SK-N-SH (cell line): ENCODE measurements around the gene ATP6V1G2. TPM values are rescaled to one million over a fixed set of nuclear protein-coding genes. Genes with fewer than 3 reads are reported as not detected.

ENCODE experiments used
- CTCF ChIA-PET: fragments of 300-600, 350-600 bp; formaldehyde crosslinking; extraction: SDS; loops from one replicate; lab custom pipeline; 2021; lab: Yijun Ruan, JAX
- POLR2A ChIA-PET: fragments of 350-600 bp; sonication (Branson Sonifier 250); formaldehyde crosslinking; extraction: SDS; loops from one replicate; lab custom pipeline; 2020; ENCODE audit warnings: antibody characterized with exemption, inconsistent platforms; lab: Yijun Ruan, JAX
- DNase-seq: peaks from one replicate; pipeline ENCODE4 v3.0.0; 2012
- H2AFZ ChIP-seq: fragments of 200-600 bp; sonication (generic); 2 replicates; pipeline ENCODE4 v1.8.1; 2016; ENCODE audit warnings: antibody characterized with exemption, mild to moderate bottlenecking, low read depth
- H3F3A ChIP-seq: fragments of 200-600 bp; sonication (generic); replicated peaks from 2 replicates; pipeline ENCODE3; 2016; ENCODE audit warnings: antibody characterized with exemption, mild to moderate bottlenecking; ENCODE audit not compliant: insufficient read depth
- H3K27ac ChIP-seq, 2 experiments: fragments of 200-500 bp in 1 of 2; fragments of 200-600 bp in 1 of 2; sonication (Bioruptor generic) in 1 of 2; sonication (generic), shearing (Covaris generic) in 1 of 2; 2 replicates each; pipeline versions ENCODE4 v1.5.1 to v1.6.1; 2014 to 2016; ENCODE audit warnings: low read depth in 2 of 2, inconsistent platforms in 1 of 2, low read length in 1 of 2, mild to moderate bottlenecking in 1 of 2, mixed read lengths in 1 of 2
- H3K27me3 ChIP-seq: fragments of 200-600 bp; sonication (generic), shearing (Covaris generic); 2 replicates; pipeline ENCODE4 v1.6.1; 2016; ENCODE audit warnings: mixed run types; ENCODE audit not compliant: insufficient read depth
- H3K36me3 ChIP-seq, 2 experiments: fragments of 200-500 bp in 1 of 2; fragments of 200-600 bp in 1 of 2; sonication (Bioruptor generic) in 1 of 2; sonication (generic) in 1 of 2; replicated peaks in 1 of 2; 2 replicates each; pipeline versions ENCODE3 to v1.5.1; 2014 to 2016; ENCODE audit warnings: low read length in 1 of 2, mild to moderate bottlenecking in 1 of 2; ENCODE audit not compliant: insufficient read depth in 2 of 2, control insufficient read depth in 1 of 2
- H3K4me1 ChIP-seq, 2 experiments: fragments of 200-500 bp in 1 of 2; fragments of 200-600 bp in 1 of 2; sonication (Bioruptor generic) in 1 of 2; sonication (generic), shearing (Covaris generic) in 1 of 2; 2 replicates each; pipeline versions ENCODE4 v1.5.1 to v1.6.1; 2014 to 2016; ENCODE audit warnings: low read depth in 1 of 2, low read length in 1 of 2, mixed run types in 1 of 2; ENCODE audit not compliant: insufficient read depth in 2 of 2, control insufficient read depth in 1 of 2
- H3K4me2 ChIP-seq: fragments of 200-600 bp; sonication (generic), shearing (Covaris generic); 2 replicates; pipeline ENCODE4 v1.6.1; 2017; ENCODE audit warnings: mixed run types
- H3K4me3 ChIP-seq, 2 experiments: fragments of 200-500 bp in 1 of 2; fragments of 200-600 bp in 1 of 2; sonication (Bioruptor generic) in 1 of 2; sonication (generic), shearing (Covaris generic) in 1 of 2; 2 replicates each; pipeline versions ENCODE4 v1.5.1 to v1.8.1; 2014 to 2016; ENCODE audit warnings: low read depth in 2 of 2, inconsistent platforms in 1 of 2, low read length in 1 of 2, mild to moderate bottlenecking in 1 of 2, mixed read lengths in 1 of 2, moderate library complexity in 1 of 2
- H3K79me2 ChIP-seq: fragments of 200-600 bp; sonication (generic); 2 replicates; pipeline ENCODE4 v1.8.1; 2017; ENCODE audit warnings: mild to moderate bottlenecking; ENCODE audit not compliant: insufficient read depth
- H3K9ac ChIP-seq: fragments of 200-600 bp; sonication (generic); 2 replicates; pipeline ENCODE4 v1.6.1; 2017; ENCODE audit warnings: mixed run types
- H3K9me2 ChIP-seq: fragments of 200-600 bp; sonication (generic); 2 replicates; pipeline ENCODE4 v1.6.1; 2017; ENCODE audit warnings: mixed run types
- H3K9me3 ChIP-seq: fragments of 200-600 bp; sonication (generic); 2 replicates; pipeline ENCODE4 v1.6.1; 2017; ENCODE audit warnings: mixed run types, mild to moderate bottlenecking, moderate library complexity
- H4K20me1 ChIP-seq: fragments of 200-600 bp; sonication (generic); 2 replicates; pipeline ENCODE4 v1.6.1; 2017; ENCODE audit warnings: mild to moderate bottlenecking, mixed run types; ENCODE audit not compliant: insufficient read depth
- CHD2 ChIP-seq: fragments of 150-350 bp; IDR thresholded peaks from 2 replicates; pipeline ENCODE4 v1.6.1; 2018; ENCODE audit warnings: low read length; ENCODE audit not compliant: partially characterized antibody
- CTCF ChIP-seq: fragments of 200-600 bp; sonication (generic); IDR thresholded peaks from 2 replicates; pipeline ENCODE4 v1.6.1; 2017; ENCODE audit warnings: antibody characterized with exemption, mild to moderate bottlenecking, moderate library complexity
- ELF1 ChIP-seq: IDR thresholded peaks from 2 replicates; pipeline ENCODE4 v1.4.0; 2012
- EP300 ChIP-seq, 2 experiments: IDR thresholded peaks; 2 replicates each; pipeline versions ENCODE4 v1.4.0 to v1.6.1; 2012; ENCODE audit warnings: borderline replicate concordance in 1 of 2, low read depth in 1 of 2, low read length in 1 of 2
- EZH2phosphoT487 ChIP-seq: fragments of 200-600 bp; sonication (generic); IDR thresholded peaks from 2 replicates; pipeline ENCODE4 v1.6.1; 2017; ENCODE audit warnings: low read depth, mixed run types, mild to moderate bottlenecking, antibody characterized with exemption, moderate library complexity, borderline replicate concordance
- FOSL2 ChIP-seq: IDR thresholded peaks from 2 replicates; pipeline ENCODE4 v1.4.0; 2012; ENCODE audit warnings: low read depth, mild to moderate bottlenecking, moderate library complexity, borderline replicate concordance
- FOXM1 ChIP-seq: IDR thresholded peaks from 2 replicates; pipeline ENCODE4 v1.4.0; 2012; ENCODE audit warnings: low read depth, mild to moderate bottlenecking
- GABPA ChIP-seq: IDR thresholded peaks from 2 replicates; pipeline ENCODE4 v1.4.0; 2012; ENCODE audit warnings: low read depth, mild to moderate bottlenecking
- GATA2 ChIP-seq: sonication (generic); formaldehyde crosslinking; IDR thresholded peaks from 2 replicates; pipeline ENCODE4 v1.5.0; 2020; ENCODE audit warnings: mild to moderate bottlenecking, missing genetic modification reagents
- IRF3 ChIP-seq: fragments of 150-350 bp; IDR thresholded peaks from 2 replicates; pipeline ENCODE4 v1.6.1; 2016; ENCODE audit warnings: mild to moderate bottlenecking, low read depth, low read length
- MXI1 ChIP-seq: IDR thresholded peaks from 2 replicates; pipeline ENCODE4 v1.6.1; 2012; ENCODE audit warnings: mild to moderate bottlenecking, low read depth, low read length, improper control_type of control experiment
- NFIC ChIP-seq: IDR thresholded peaks from 2 replicates; pipeline ENCODE4 v1.4.0; 2012; ENCODE audit warnings: borderline replicate concordance
- NRF1 ChIP-seq: IDR thresholded peaks from 2 replicates; pipeline ENCODE4 v1.6.1; 2012; ENCODE audit warnings: low read depth, mild to moderate bottlenecking, low read length
- POLR2AphosphoS5 ChIP-seq: IDR thresholded peaks from 2 replicates; pipeline ENCODE4 v1.6.1; 2012; ENCODE audit warnings: low read depth, low read length
- REST ChIP-seq: IDR thresholded peaks from 2 replicates; pipeline ENCODE4 v1.6.1; 2012; ENCODE audit warnings: mild to moderate bottlenecking, low read depth, low read length, moderate library complexity
- RXRA ChIP-seq: IDR thresholded peaks from 2 replicates; pipeline ENCODE4 v1.4.0; 2012; ENCODE audit warnings: low read depth, mild to moderate bottlenecking, borderline replicate concordance
- SIN3A ChIP-seq: IDR thresholded peaks from 2 replicates; pipeline ENCODE4 v1.6.1; 2012; ENCODE audit warnings: low read depth, mild to moderate bottlenecking, low read length, moderate library complexity, borderline replicate concordance
- SMC3 ChIP-seq: IDR thresholded peaks from 2 replicates; pipeline ENCODE4 v1.6.1; 2012; ENCODE audit warnings: low read depth, low read length, improper control_type of control experiment
- TEAD4 ChIP-seq: IDR thresholded peaks from 2 replicates; pipeline ENCODE4 v1.4.0; 2012; ENCODE audit warnings: mild to moderate bottlenecking, borderline replicate concordance; ENCODE audit not compliant: insufficient read depth
- USF1 ChIP-seq: IDR thresholded peaks from 2 replicates; pipeline ENCODE4 v1.4.0; 2012; ENCODE audit warnings: low read depth, borderline replicate concordance
- YY1 ChIP-seq: IDR thresholded peaks from 2 replicates; pipeline ENCODE4 v1.4.0; 2012; ENCODE audit warnings: low read depth, mild to moderate bottlenecking
- ZBTB33 ChIP-seq: IDR thresholded peaks from 2 replicates; pipeline ENCODE4 v1.4.0; 2012; ENCODE audit warnings: low read depth, borderline replicate concordance
- WGBS: methylation state at CpG from one replicate; pipeline ENCODE4 v1.1.6; 2017; ENCODE audit warnings: low lambda C conversion rate; 5-methylcytosine and 5-hydroxymethylcytosine counted together
- polyA plus RNA-seq, 3 experiments: library from polyadenylated mRNA; depleted of rRNA; stranded (reverse); fragments of >200 nt; gene quantifications; 2 replicates each; pipeline ENCODE4 v1.2.3, GENCODE V29; 2012

ATP6V1G2 gene
- polyA plus RNA-seq, 1 of the 3 experiments (the other 2 are of a cell fraction), result 13.6 TPM

- Histone ChIP-seq H3K4me1 (peaks cover 8 to 11% of the 10 kb centered on the region in 2 experiments; a peak in 3 of 4 replicates), H3K9me2 (no peaks in the 10 kb centered on the region), H3K4me3 (peak within 1 kb of the TSS; percentile 52 to 77), H3F3A (peaks cover 18% of the 10 kb centered on the region), H3K9ac (peak within 1 kb of the TSS; percentile 88), H3K4me2 (peak within 1 kb of the TSS; percentile 92), H3K27me3 (no peaks in the 10 kb centered on the region), H2AFZ (peak within 1 kb of the TSS; percentile 87), H3K79me2 (peaks cover 53% of the 10 kb centered on the region), H3K9me3 (no peaks in the 10 kb centered on the region), H3K36me3 (peaks cover 5 to 19% of the 10 kb centered on the region in 2 experiments), H3K27ac (peak within 1 kb of the TSS; percentile 74 to 78), H4K20me1 (no peaks in the 10 kb centered on the region)
- WGBS, result under 1% methylated on average over 25 of the region's 25 CpGs
- CTCF ChIA-PET, result interaction anchor here (0.6 to 11.9 kb wide), 29 partner anchors 8 to 643 kb away, joined by 3 to 301 read pairs (median 3); partner anchors contain the start of genes EHMT2, GPANK1, LST1 and LTB
- peak; percentile 90 for DNase-seq
- POLR2A ChIA-PET, result interaction anchor here (0.6 to 2.4 kb wide), 8 partner anchors 9 to 1425 kb away, joined by 3 to 18 read pairs (median 4); partner anchors contain the start of gene DDAH2
- TF ChIP-seq MXI1 (peak; percentile 57), TEAD4 (no peak), GATA2 (CRISPR knock-in tag) (no peak), IRF3 (no peak), CHD2 (peak; percentile 71), FOSL2 (0 out of 2 replicates have a peak, but pooled peaks have one; percentile 1), EZH2phosphoT487 (no peak), SIN3A (0 out of 2 replicates have a peak, but pooled peaks have one; percentile 76), EP300 (IDR thresholded peaks at IDR 0.05; ENCODE audit: borderline replicate concordance in 1 of 2, low read depth in 1 of 2, low read length in 1 of 2) (no peak), SMC3 (no peak), REST (0 out of 2 replicates have a peak, but pooled peaks have one; percentile 49), POLR2AphosphoS5 (peak; percentile 70), ZBTB33 (no peak), YY1 (peak; percentile 56; the same call in 1 of the 2 replicates), GABPA (peak; percentile 97), NFIC (no peak), USF1 (peak; percentile 11; the same call in 1 of the 2 replicates), CTCF (no peak), ELF1 (peak; percentile 77; the same call in 1 of the 2 replicates), FOXM1 (no peak), NRF1 (no peak), RXRA (no peak)
Observed at GRCh38 chr6:31546958-31547726, 734 bp upstream of the ATP6V1G2 start, which contains the start of gene NFKBIL1. Gene NFKBIL1 (plus strand): TSS chr6:31547608. CDS start chr6:31547695, 87 bp downstream.
